Activated CD4-positive, alpha-beta T cell treated with anti-CD3 and anti-CD28 coated beads, Interleukin-2, Interleukin-4, amounts not matched to agents 100 ng/mL and 50 ng/mL, durations not matched to agents 16 hours and 8 hours (primary cell): Measurements from ENCODE around the gene ALLC.
"Not testable (repeated sequence)": the region's sequence is repeated elsewhere in the genome, so short reads cannot be mapped to it uniquely, and the experiment has no call there.

Experiments used
- DNase-seq: peaks from one replicate; pipeline ENCODE4 v3.0.0-alpha.2; 2020; ENCODE audit warnings: low spot score

The ALLC gene

GRCh38 chr2:3657881-3658280, at the start of gene ALLC:
TSS of gene ALLC (plus strand) at chr2:3658200. CDS start at chr2:3671158, 12,958 bp downstream.
- no peak for DNase-seq

GRCh38 chr2:3608373-3609278, 49.4 kb upstream of the ALLC start:
- no peak for DNase-seq

DNA sequence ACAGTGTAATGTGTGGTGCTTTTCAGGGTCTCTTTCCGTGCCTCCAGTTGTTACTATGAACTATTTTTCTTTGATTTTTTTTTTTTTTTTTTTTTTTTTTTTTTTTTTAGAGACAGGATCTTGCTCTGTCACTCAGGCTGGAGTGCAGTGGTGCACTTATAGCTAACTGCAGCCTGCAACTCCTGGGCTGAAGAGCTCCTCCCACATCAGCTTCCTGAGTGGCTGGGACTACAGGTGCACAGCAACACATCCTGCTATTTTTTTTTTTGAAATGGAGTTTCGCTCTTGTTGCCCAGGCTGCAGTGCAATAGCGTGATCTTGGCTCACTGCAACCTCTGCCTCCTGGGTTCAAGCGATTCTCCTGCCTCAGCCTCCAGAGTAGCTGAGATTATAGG, 48.7 kb upstream of the ALLC start:
- not testable (repeated sequence) for DNase-seq

GRCh38 chr2:3610415-3610814, 47.6 kb upstream of the ALLC start:
- DNase-seq: no peak

- DNase-seq: no peak
Observed at GRCh38 chr2:3610881-3611505, 47.0 kb upstream of the ALLC start.

DNA sequence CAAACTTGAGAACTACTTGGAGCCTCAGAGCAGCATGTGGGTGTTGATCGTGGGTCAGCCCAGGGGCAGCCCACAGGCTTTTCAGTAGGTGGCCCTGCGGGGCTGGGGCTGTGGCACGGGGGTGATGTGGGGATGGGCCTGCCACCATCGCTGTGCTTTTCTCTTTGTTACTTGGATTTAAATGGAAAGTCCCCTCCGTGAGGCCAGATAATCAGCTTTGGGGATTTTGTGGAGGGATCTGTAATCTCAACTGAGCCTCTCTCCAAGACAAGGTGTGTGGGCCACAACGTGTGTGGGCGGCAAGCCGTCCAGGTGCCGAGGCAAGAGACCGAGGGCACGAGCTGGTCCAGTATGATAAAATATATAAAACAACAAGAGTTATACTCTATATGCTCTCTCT, 46.4 kb upstream of the ALLC start:
- no peak for DNase-seq

DNA sequence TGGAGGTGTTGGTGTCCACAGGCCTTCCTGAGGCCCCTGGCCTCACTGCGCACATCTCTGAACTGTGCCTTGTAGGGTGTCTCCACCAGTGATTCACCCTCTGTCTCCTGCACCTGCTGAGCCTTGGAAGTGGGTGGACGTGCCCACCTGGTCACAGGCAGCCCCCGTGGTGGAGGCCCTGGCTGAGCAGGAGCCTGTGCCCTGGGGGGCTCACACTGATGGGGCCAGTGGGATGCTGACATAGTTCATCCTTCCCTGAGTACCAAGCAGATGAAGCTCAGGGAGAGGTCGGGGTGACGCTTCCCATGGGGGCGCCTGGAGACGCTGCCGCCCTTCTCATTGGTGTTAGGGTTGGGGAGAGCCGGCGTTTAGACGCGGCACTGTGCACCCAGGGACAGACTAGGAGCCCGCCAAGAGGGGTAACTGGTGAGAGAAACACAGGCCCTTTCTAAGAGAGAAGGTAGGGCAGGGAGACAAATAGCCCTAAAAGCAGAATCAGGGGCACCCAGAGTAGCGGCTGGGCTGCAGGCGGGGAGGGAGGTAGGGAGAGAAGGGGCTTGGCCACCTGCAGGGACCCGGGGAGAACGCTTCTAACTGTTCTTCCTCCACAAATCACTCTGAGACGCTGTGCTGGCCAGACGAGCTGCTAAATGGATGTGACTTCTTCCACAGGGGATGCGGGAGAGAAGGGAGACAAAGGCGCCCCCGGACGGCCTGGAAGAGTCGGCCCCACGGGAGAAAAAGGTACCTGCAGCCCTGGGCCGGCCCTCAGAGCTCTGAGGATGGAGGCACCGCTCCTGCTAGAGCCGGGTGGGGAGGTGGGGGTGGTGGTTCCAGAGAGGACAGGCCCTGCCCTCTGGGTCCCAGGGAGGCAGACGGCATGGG, 45.1 kb upstream of the ALLC start:
- no peak for DNase-seq

DNA sequence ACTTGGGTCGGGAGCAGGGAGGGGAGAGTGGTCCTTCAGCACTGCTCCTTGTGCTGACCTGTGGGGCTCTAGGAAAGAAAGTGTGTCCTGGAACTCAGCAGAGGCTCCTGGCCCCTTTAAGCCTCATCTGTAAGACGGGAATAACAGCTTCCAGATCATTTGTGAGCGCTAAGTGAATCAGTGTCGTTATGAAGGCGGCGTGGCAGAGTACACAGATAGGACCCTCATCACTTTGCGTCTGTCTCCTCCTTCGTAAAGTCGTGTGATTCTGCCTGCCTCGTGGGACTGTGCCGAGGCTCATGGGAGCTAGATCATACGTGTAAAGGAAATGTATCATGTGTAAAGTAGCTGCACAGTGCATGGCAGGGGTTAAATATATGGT, 44.5 kb upstream of the ALLC start:
- no peak for DNase-seq

GRCh38 chr2:3614743-3615142, 43.3 kb upstream of the ALLC start:
- DNase-seq: not testable (repeated sequence)

DNA sequence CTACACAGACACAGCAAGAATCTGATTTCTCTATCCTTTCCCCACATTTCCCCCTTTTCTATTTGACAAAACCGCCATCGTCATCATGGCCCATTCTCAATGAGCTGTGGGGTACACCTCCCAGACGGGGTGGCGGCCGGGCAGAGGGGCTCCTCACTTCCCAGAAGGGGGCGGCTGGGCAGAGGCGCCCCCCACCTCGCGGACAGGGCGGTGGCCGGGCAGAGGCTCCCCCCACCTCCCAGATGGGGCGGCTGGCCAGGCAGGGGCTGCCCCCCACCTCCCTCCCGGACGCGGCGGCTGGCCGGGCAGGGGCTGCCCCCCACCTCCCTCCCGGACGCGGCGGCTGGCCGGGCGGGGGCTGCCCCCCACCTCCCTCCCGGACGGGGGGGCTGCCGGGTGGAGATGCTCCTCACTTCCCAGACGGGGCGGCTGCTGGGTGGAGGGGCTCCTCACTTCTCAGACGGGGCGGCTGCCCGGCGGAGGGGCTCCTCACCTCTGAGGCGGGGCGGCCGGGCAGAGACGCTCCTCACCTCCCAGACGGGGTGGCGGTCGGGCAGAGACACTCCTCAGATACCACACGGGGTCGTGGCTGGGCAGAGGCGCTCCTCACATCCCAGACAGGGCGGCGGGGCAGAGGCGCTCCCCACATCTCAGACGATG, 42.3 kb upstream of the ALLC start:
- not testable (repeated sequence) for DNase-seq

- DNase-seq: not testable (repeated sequence)
Observed at GRCh38 chr2:3616435-3617197, 41.4 kb upstream of the ALLC start.

DNA sequence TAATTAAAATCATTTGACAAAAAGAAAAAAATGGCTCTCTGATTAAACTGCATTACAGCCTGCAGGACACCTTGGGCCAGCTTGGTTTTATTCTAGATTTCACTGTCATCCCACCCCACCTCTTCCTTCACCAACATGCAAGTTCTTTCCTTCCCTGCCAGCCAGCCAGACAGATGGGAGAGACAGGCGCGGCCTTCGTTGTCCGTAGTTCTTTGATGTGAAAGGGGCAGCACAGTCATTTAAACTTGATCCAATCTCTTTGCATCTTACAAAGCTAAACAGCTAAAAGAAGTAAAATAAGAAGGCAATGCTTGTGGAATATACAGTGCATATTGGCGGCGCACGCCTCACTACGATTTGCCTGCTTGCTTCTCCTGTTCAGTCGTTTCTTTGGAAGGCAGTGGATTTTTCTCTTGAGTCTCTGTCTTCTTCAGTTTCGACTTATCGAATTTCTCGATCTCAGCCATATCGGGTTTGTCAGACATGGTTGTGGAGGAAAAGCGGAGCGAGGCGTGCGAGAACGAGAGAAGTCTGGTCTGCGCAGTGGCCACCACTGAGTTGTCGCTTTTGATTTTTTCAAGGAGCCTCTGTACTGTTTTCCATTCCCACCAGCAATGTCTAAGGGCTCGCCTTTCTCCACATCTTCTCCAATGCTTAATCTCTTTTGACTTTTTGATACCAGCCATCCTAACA, 40.7 kb upstream of the ALLC start:
- no peak for DNase-seq

DNA sequence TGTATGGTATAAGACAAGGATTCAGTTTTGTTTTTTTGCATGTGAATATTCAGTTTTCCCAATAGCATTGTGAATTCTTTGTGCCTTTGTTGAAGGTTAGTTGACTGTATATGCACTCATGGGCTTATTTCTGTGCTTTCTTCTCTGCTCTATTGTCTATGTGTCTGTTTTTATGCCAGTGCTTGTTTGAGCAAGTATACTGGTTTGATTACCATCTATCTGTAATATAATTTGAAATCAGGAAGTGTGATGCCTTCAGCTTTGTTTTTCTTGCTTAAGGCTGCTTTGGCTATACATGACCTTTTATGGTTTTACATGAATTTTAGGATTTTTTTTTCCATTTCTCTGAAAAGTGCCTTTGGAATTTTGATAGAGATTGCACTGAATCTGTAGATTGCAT, 39.6 kb upstream of the ALLC start:
- no peak for DNase-seq

DNA sequence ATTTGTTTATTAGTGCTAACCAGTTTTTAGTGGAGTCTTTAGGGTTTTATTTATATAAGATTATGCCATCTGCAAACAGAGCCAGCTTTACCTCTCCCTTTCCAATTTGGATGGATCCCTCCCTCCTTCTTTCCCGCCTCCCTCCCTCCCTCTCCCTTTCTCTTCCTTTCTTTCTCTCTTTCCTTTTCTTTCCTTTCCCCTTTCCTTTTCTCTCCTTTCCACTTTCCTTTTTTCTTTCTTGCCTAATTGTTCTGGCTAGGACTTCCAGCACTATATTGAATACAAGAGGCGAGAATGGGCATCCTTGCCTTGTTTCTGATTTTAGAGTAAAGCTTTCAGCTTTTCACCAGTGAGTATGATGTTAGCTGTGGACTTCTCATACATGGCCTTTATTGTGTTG, 39.0 kb upstream of the ALLC start:
- no peak for DNase-seq

GRCh38 chr2:3619661-3620060, 38.3 kb upstream of the ALLC start:
- DNase-seq: not testable (repeated sequence)

GRCh38 chr2:3620834-3621233, 37.2 kb upstream of the ALLC start:
- DNase-seq: no peak

DNA sequence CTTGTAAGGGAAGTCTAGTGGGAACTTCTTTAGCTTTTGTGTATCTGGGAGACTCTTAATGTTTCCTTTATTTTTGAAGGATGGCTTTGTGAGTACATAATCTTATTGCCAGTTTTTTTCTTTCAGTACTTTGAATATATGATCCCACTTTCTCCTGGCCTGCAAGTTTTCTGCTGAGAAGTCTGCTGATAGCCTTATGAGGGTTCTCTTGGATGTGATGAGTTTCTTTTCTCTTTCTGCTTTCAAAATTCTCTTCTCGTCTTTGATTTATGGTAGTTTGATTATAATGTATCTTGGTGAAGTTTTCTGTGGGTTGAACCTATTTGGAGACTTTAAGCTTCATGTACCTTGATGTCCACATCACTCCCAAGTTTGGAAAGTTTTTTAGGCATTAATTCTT, 35.0 kb upstream of the ALLC start:
- no peak for DNase-seq

DNA sequence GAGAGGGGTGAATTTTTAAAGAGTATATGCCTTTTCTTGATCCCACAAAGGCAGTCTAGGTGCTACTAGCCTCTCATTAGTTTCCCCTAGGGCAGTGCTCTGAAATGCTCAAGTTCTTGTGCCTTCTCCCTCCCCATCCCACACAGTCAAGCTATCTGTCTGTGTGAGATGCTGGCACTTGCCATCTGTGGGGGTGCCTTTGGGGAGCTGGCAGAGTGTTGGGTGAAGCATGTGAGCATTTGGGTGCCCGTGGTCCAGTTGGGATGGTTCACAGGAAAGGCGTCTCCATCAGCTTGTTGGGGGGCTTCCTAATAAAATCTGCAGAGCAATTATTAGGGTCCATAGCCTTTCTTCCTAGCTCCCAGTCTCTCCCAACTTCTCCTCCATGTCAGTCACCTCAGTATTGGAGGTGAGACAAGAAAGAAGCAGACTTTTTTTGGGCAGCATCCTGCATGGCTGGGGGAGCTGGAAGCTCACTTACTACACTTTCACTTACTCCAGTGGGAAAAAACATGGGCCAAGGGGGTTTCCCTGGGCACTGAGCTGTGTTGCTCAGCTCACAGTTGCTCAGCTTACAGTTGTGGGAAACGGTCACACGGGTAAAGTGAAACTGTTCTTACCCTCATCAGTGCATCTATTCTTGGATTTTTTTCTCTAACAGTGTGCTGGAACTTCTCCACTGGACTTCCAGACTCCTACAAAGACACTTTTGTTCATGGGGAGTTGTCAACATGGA, 33.8 kb upstream of the ALLC start:
- no peak for DNase-seq

GRCh38 chr2:3625186-3625585, 32.8 kb upstream of the ALLC start:
- no peak for DNase-seq
